ENCODE measurements around the gene MYLK.

The MYLK gene

DNA sequence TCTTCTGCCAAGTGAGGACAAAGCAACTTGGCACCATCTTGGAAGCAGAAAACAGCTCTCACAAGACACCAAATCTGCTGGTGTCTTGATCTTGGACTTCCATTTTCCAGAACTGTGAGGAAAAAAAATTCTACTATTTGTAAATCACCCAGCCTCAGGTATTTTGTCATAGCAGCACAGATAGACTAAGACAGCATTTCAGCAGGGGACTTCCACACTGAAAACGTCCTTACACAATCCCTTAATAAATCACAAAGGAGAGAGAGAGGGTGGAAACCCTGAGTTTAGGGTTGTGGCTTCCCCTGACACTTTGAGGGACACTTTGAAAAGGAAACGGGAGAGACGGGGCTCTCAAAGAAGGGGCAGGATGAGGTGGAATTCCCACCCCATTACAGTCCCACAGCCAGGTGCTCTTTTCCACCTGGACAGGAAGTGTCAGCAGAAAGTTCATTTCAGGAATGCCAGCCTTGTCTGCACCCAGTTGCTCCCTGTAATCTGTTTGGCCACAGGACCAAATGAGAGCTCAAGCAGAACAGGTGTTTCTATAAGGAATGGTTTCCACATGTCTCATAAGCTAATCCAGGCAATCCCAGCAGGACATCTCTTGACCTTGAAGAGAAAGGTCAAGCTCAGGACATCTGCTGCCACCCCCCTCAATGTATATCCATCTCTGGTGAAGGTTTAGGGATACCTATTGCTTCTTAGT lies 51.3 kb downstream of the MYLK start:
- H3K4me3 ChIP-seq (ENCODE audit: low read depth, low read length): no peak overlapping the region
- no peak for DNase-seq (ENCODE audit: low read depth)
- TF ChIP-seq, protein P1, sequence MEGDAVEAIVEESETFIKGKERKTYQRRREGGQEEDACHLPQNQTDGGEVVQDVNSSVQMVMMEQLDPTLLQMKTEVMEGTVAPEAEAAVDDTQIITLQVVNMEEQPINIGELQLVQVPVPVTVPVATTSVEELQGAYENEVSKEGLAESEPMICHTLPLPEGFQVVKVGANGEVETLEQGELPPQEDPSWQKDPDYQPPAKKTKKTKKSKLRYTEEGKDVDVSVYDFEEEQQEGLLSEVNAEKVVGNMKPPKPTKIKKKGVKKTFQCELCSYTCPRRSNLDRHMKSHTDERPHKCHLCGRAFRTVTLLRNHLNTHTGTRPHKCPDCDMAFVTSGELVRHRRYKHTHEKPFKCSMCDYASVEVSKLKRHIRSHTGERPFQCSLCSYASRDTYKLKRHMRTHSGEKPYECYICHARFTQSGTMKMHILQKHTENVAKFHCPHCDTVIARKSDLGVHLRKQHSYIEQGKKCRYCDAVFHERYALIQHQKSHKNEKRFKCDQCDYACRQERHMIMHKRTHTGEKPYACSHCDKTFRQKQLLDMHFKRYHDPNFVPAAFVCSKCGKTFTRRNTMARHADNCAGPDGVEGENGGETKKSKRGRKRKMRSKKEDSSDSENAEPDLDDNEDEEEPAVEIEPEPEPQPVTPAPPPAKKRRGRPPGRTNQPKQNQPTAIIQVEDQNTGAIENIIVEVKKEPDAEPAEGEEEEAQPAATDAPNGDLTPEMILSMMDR (IDR thresholded peaks at IDR 0.05; ENCODE audit: insufficient read depth, low read depth, low read length, missing control alignments): no peak

DNA sequence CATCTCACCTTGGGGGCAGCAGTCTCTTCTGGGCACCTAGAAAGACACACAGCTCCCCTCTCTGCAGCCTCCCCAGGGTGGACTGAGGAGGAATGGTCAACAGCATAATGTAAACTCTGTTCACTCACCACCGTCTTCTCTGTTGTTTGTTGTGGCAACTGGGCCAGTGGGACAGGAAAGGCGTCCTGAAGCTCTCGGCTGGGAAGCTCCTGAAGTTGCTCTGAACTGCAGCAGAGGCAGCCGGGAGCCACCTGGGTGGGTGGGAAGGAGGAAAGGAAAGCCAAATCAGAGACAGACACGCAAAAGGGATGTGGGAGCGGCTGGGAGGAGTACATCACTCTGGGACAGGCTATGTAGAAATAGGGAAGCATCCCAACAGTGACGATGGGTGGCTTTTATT lies 52.7 kb downstream of the MYLK start:
- TF ChIP-seq, protein P1 (IDR thresholded peaks at IDR 0.05; ENCODE audit: insufficient read depth, low read depth, low read length, missing control alignments): no peak
- no peak for DNase-seq (ENCODE audit: low read depth)
- no peak overlapping the region for H3K4me3 ChIP-seq (ENCODE audit: low read depth, low read length)

DNA sequence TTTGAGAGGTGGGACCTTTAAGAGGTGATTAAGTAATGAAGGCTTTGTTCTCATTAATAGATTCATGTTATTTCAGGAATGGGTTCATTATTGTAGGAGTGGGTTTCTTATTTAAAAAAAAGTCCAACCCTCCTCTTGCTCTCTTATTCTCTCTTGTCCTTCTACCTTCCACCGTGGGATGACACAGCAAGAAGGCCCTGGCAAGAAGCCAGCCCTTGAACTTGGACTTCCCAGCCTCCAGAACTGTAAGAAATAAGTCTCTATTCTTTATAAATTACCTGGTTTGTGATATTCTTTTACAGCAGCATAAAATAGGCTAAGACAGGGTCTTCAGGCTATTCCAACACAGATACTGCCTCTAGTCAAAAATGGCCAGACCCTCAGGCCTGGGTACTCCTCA lies 62.2 kb downstream of the MYLK start:
- DNase-seq (ENCODE audit: low read depth): no peak
- TF ChIP-seq, protein P1 (IDR thresholded peaks at IDR 0.05; ENCODE audit: insufficient read depth, low read depth, low read length, missing control alignments): no peak
- H3K4me3 ChIP-seq (ENCODE audit: low read depth, low read length): no peak overlapping the region

DNA sequence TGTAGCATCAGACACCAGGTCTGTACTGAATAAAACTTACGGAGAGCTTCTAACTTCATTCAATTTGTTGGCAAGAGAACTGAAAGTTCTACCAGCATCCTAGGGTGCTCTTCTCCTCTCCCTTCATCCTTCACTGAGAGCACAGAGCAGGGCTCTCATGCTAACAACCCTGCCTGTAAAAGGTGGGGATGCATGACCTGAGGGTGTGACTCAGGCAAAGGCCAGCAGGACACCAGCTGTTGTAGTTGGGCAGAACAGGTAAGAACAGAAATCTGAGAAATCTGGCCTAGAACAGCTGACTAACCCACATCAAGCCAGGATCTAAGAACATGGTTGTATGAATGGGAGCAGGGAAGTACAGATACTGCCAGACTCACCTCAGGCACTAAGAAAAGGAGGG lies 64.2 kb downstream of the MYLK start:
- TF ChIP-seq, protein P1 (IDR thresholded peaks at IDR 0.05; ENCODE audit: insufficient read depth, low read depth, low read length, missing control alignments): no peak
- DNase-seq (ENCODE audit: low read depth): no peak
- no peak overlapping the region for H3K4me3 ChIP-seq (ENCODE audit: low read depth, low read length)

DNA sequence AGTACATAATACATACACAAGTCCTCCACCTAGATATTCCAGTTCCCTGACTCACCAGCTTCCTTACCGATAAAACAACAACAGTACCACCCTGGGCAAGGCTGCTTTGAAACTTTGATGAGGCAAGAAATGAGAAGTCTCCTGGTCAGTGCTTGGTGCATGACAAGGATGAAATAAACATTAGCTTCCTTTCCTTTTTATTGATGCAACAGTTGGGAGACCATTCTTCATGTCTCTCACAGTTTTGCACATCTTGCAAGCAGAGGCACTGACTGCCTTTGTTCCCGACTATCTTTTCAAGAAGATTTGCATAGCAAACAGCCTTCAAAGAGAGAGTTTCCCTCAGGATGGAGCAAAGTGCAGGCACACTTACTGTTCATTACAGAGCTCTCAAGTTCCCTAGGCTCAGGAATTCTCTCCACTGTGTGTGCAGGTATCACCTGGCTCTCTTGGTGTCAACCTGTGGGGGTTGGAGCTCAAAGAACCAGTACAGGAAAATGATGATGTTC lies 65.2 kb downstream of the MYLK start:
- DNase-seq (ENCODE audit: low read depth): no peak
- no peak overlapping the region for H3K4me3 ChIP-seq (ENCODE audit: low read depth, low read length)
- TF ChIP-seq, protein P1 (IDR thresholded peaks at IDR 0.05; ENCODE audit: insufficient read depth, low read depth, low read length, missing control alignments): no peak

DNA sequence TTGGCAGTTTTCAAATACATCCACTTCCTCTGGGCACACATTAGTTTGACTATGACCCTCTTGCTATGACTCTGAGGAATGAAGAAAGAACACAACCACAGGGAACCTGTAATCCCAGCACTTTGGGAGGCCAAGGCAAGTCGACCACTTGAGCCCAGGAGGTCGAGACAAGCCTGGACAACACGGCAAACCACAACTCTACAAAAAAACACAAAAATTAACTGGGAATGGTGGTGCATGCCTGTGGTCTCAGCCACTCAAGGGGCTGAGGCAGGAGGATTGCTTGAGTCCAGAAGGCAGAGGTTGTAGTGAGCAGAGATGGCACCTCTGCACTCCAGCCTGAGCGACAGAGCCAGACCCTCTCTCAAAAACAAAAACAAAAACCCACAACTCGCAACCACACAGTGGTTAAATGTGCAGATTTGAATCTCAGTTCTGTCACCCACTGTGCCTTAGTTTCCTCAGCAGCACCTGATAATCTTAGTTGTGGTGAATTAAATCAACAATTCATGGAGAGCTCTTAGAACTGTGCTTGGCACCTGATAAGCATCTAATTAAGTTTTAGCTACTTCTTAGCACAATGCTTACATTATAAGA lies 65.7 kb downstream of the MYLK start:
- TF ChIP-seq, protein P1 (IDR thresholded peaks at IDR 0.05; ENCODE audit: insufficient read depth, low read depth, low read length, missing control alignments): no peak
- no peak for DNase-seq (ENCODE audit: low read depth)

More for the DNA sequence above, 65.7 kb downstream of the MYLK start:
- H3K4me3 ChIP-seq (ENCODE audit: low read depth, low read length): no peak overlapping the region

Measured in GM12865 (cell line).